Measurements from ENCODE around the gene MCIDAS. TPM values are rescaled to one million over a fixed set of nuclear protein-coding genes. Genes with fewer than 3 reads are reported as not detected.

The MCIDAS gene
- total RNA-seq, 1 experiment from 2014 or later = 2.0 TPM

GRCh38 chr5:55236800-55237199 lies 9.7 kb upstream of the MCIDAS start:
- Mint-ChIP-seq H3K36me3 (ENCODE audit: insufficient read depth, unreplicated experiment) (peaks cover 7% of the 10 kb centered on the region), H3K4me3 (ENCODE audit: unreplicated experiment) (no peak overlapping the region), H3K4me1 (ENCODE audit: low read depth, unreplicated experiment) (no peaks in the 10 kb centered on the region), H3K27me3 (ENCODE audit: insufficient read depth, unreplicated experiment) (peaks cover 6% of the 10 kb centered on the region), H3K27ac (ENCODE audit: unreplicated experiment) (no peak overlapping the region), H3K9me3 (ENCODE audit: unreplicated experiment) (no peaks in the 10 kb centered on the region)
- Histone ChIP-seq H3K4me1 (peaks cover 7% of the 10 kb centered on the region), H3K9me3 (no peaks in the 10 kb centered on the region), H3K27me3 (replicated peaks; ENCODE audit: control insufficient read depth, insufficient read depth, low read length) (peaks cover 2% of the 10 kb centered on the region; the same call in 1 of the 2 replicates), H3K4me3 (ENCODE audit: low read depth, low read length) (no peak overlapping the region), H3K36me3 (ENCODE audit: control insufficient read depth, insufficient read depth, low read length) (no peaks in the 10 kb centered on the region)
- no peak for TF ChIP-seq CTCF (IDR thresholded peaks at IDR 0.05; ENCODE audit: insufficient read depth in 1 of 2, low read depth in 1 of 2, low read length in 1 of 2, severe bottlenecking in 1 of 2, unreplicated experiment in 1 of 2)
- ChIA-PET POLR2A (no interaction called here), CTCF (no interaction called here)
- no TSS peak for BruUV-seq (replicated peaks)
- DNase-seq = no peak
- intact Hi-C loops (cut with micrococcal nuclease; ENCODE audit: unreplicated experiment) = no loop called here

GRCh38 chr5:55234121-55234700 lies 7.1 kb upstream of the MCIDAS start:
- intact Hi-C loops (cut with micrococcal nuclease; ENCODE audit: unreplicated experiment) = loop anchor here (5.0 kb wide), 1 partner anchor 38 kb away; no protein-coding TSS in a partner anchor
- no peaks in the 10 kb centered on the region for H3K4me1 Mint-ChIP-seq (ENCODE audit: low read depth, unreplicated experiment)
- peaks cover 3% of the 10 kb centered on the region for H3K27me3 Mint-ChIP-seq (ENCODE audit: insufficient read depth, unreplicated experiment)
- CTCF ChIA-PET = interaction anchor here (0.6 to 1.4 kb wide), 3 partner anchors 58 to 74 kb away, joined by 3 to 6 read pairs (median 4); partner anchors contain the start of genes CDC20B and GPX8
- H3K36me3 Mint-ChIP-seq (ENCODE audit: insufficient read depth, unreplicated experiment) = peaks cover 7% of the 10 kb centered on the region
- H3K27ac Mint-ChIP-seq (ENCODE audit: unreplicated experiment) = peak overlapping the region; percentile 39
- Histone ChIP-seq H3K4me1 (peaks cover 7% of the 10 kb centered on the region), H3K36me3 (ENCODE audit: control insufficient read depth, insufficient read depth, low read length) (no peaks in the 10 kb centered on the region), H3K9me3 (no peaks in the 10 kb centered on the region), H3K4me3 (ENCODE audit: low read depth, low read length) (peak overlapping the region; percentile 57), H3K27me3 (replicated peaks; ENCODE audit: control insufficient read depth, insufficient read depth, low read length) (peaks cover 4% of the 10 kb centered on the region)
- peak; percentile 26 to 44 for DNase-seq
- H3K4me3 Mint-ChIP-seq (ENCODE audit: unreplicated experiment) = peak overlapping the region; percentile 90
- no peaks in the 10 kb centered on the region for H3K9me3 Mint-ChIP-seq (ENCODE audit: unreplicated experiment)
- TF ChIP-seq CTCF (IDR thresholded peaks at IDR 0.05; ENCODE audit: insufficient read depth in 1 of 2, low read depth in 1 of 2, low read length in 1 of 2, severe bottlenecking in 1 of 2, unreplicated experiment in 1 of 2) = no peak
- no TSS peak for BruUV-seq (replicated peaks)
- POLR2A ChIA-PET = interaction anchor here (0.6 to 1.3 kb wide), 2 partner anchors 12 to 73 kb away, joined by 3 to 13 read pairs; partner anchors contain the start of genes DHX29 and MTREX

- Histone ChIP-seq H3K27me3 (replicated peaks; ENCODE audit: control insufficient read depth, insufficient read depth, low read length) (peaks cover 4% of the 10 kb centered on the region), H3K4me1 (peaks cover 7% of the 10 kb centered on the region), H3K36me3 (ENCODE audit: control insufficient read depth, insufficient read depth, low read length) (no peaks in the 10 kb centered on the region), H3K9me3 (no peaks in the 10 kb centered on the region), H3K4me3 (ENCODE audit: low read depth, low read length) (peak within 1 kb of the TSS; percentile 57)
- Mint-ChIP-seq H3K36me3 (ENCODE audit: insufficient read depth, unreplicated experiment) (peaks cover 7% of the 10 kb centered on the region), H3K4me3 (ENCODE audit: unreplicated experiment) (peak within 1 kb of the TSS; percentile 90), H3K4me1 (ENCODE audit: low read depth, unreplicated experiment) (peaks cover 3% of the 10 kb centered on the region), H3K27me3 (ENCODE audit: insufficient read depth, unreplicated experiment) (no peaks in the 10 kb centered on the region), H3K9me3 (ENCODE audit: unreplicated experiment) (no peaks in the 10 kb centered on the region), H3K27ac (ENCODE audit: unreplicated experiment) (peak within 1 kb of the TSS; percentile 53)
- BruUV-seq (replicated peaks) = no TSS peak
- peak; percentile 84 to 85 for DNase-seq
- peak in 1 of 2 experiments; percentile 1 for TF ChIP-seq CTCF (IDR thresholded peaks at IDR 0.05; ENCODE audit: insufficient read depth in 1 of 2, low read depth in 1 of 2, low read length in 1 of 2, severe bottlenecking in 1 of 2, unreplicated experiment in 1 of 2)
- intact Hi-C loops (cut with micrococcal nuclease; ENCODE audit: unreplicated experiment) = loop anchor here (1.0 to 5.0 kb wide), 2 partner anchors 39 to 61 kb away; no protein-coding TSS in a partner anchor
- ChIA-PET CTCF (interaction anchor here (0.6 to 1.4 kb wide), 7 partner anchors 46 to 195 kb away, joined by 3 to 6 read pairs (median 3); partner anchors contain the start of genes CDC20B and GPX8), POLR2A (interaction anchor here (0.6 to 1.3 kb wide), 2 partner anchors 74 to 1284 kb away, joined by 4 to 13 read pairs; partner anchors contain the start of genes DHX29 and MTREX)
These were observed 6.1 kb upstream of the MCIDAS start, which contains the start of gene CCNO for GRCh38 chr5:55232985-55233928. TSS of gene CCNO (minus strand) at chr5:55233608. CDS start at chr5:55233523, 85 bp downstream.
